Astrocyte (in vitro differentiated cells and primary cell): Measurements from ENCODE around the gene SBF2.

ENCODE experiments used
- EZH2 ChIP-seq: IDR thresholded peaks from 2 replicates; pipeline ENCODE4 v1.6.1; 2012; ENCODE audit warnings: mild to moderate bottlenecking, low read length, inconsistent platforms; ENCODE audit not compliant: insufficient read depth
- TF ChIP-seq, protein P1 (sequence below): IDR thresholded peaks from 2 replicates; pipeline ENCODE4 v1.5.1; 2011; ENCODE audit warnings: low read depth, mild to moderate bottlenecking, inconsistent platforms, low read length, moderate library complexity; ENCODE audit not compliant: insufficient read depth

DNA sequence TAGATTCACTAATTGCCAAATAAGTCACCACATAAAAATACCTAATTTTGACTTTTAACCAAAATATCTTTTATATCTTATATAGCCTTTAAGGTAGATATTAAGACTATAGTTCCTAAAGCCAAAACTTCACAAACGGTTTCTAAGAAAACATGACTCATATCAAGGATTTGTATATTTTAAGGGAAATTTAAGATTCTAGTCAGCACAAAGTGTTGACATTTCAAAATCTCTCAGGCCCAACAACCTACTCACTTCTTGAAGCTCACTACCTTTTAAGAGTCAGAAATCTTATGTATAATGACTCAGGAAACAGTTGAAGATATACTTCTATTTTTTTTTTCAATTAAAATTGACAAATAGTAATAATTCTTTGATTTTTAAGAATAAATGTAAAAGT, 221.9 kb downstream of the SBF2 start:
- TF ChIP-seq, protein P1, sequence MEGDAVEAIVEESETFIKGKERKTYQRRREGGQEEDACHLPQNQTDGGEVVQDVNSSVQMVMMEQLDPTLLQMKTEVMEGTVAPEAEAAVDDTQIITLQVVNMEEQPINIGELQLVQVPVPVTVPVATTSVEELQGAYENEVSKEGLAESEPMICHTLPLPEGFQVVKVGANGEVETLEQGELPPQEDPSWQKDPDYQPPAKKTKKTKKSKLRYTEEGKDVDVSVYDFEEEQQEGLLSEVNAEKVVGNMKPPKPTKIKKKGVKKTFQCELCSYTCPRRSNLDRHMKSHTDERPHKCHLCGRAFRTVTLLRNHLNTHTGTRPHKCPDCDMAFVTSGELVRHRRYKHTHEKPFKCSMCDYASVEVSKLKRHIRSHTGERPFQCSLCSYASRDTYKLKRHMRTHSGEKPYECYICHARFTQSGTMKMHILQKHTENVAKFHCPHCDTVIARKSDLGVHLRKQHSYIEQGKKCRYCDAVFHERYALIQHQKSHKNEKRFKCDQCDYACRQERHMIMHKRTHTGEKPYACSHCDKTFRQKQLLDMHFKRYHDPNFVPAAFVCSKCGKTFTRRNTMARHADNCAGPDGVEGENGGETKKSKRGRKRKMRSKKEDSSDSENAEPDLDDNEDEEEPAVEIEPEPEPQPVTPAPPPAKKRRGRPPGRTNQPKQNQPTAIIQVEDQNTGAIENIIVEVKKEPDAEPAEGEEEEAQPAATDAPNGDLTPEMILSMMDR, result no peak
- TF ChIP-seq EZH2, result no peak
